Left lung (tissue), 10 donors: ENCODE measurements around the gene IL16. TPM values are rescaled to one million over a fixed set of nuclear protein-coding genes. Genes with fewer than 3 reads are reported as not detected.
A peak's percentile ranks its signal among the peaks of the same experiment; 100 is the strongest.

Experiments used
- ATAC-seq: fragments of 200-7000 bp; cut with Tn5 transposase; one replicate; pipeline ENCODE4 v1.9.1; 2020; ENCODE audit warnings: moderate library complexity
- DNase-seq, 4 donors: peaks; one replicate each; pipeline ENCODE4 v3.0.0-alpha.2; 2013 to 2020
- H3K27ac ChIP-seq, 2 donors: fragments of 200-600 bp; sonication (generic) in 1 of 2; one replicate each; pipeline versions ENCODE4 v1.5.0 to v1.8.0; 2020 to 2021
- H3K27me3 ChIP-seq, 2 donors: fragments of 200-600 bp; sonication (generic) in 1 of 2; one replicate each; pipeline versions ENCODE4 v1.5.0 to v1.8.0; 2020 to 2021
- H3K36me3 ChIP-seq, 2 donors: fragments of 200-600 bp; sonication (generic) in 1 of 2; one replicate each; pipeline versions ENCODE4 v1.5.0 to v1.8.0; 2020 to 2021
- H3K4me1 ChIP-seq, 2 donors: fragments of 200-600 bp; one replicate each; pipeline ENCODE4 v1.8.0; 2021
- H3K4me3 ChIP-seq, 2 donors: fragments of 200-600 bp; sonication (generic) in 1 of 2; one replicate each; pipeline versions ENCODE4 v1.5.0 to v1.8.0; 2020 to 2021; ENCODE audit warnings: mild to moderate bottlenecking in 1 of 2
- H3K9me3 ChIP-seq, 2 donors: fragments of 200-600 bp; sonication (generic) in 1 of 2; one replicate each; pipeline versions ENCODE4 v1.5.0 to v1.8.0; 2020 to 2021
- intact Hi-C, 2 donors: fragments of 100-400 bp; cut with DNase I; formaldehyde crosslinking; loops; one replicate each; pipeline versions ENCODE4 v1.11.2 to v1.14.2; 2022
- polyA plus RNA-seq, 6 donors: library from polyadenylated mRNA; unstranded; fragments of 120-200 nt; gene quantifications; one replicate each; pipeline ENCODE4 v1.2.1, GENCODE V29; 2013; ENCODE audit not compliant: insufficient read length in 6 of 6
- total RNA-seq, 2 donors: library from RNA; stranded (reverse); fragmentation: NEBNext Ultra II Directional; extraction: Animal tissue kit (Norgen Biotek cat#: 25700); gene quantifications; one replicate each; pipeline ENCODE4 v1.2.1, GENCODE V29; 2021
- TF ChIP-seq, protein P1 (sequence below), 2 donors: fragments of 200-600 bp; sonication (generic) in 1 of 2; IDR thresholded peaks; one replicate each; pipeline versions ENCODE4 v1.5.0 to v1.8.0; 2021; ENCODE audit warnings: antibody characterized with exemption in 2 of 2
- donor health status: DM: no; HTN: yes; CAD: no.
- donor health status: DM: no; HTN: no; CAD: no.

IL16 gene
- total and polyA plus RNA-seq, 8 donors, result 11.4 to 34.3 (median 14.9) TPM

DNA sequence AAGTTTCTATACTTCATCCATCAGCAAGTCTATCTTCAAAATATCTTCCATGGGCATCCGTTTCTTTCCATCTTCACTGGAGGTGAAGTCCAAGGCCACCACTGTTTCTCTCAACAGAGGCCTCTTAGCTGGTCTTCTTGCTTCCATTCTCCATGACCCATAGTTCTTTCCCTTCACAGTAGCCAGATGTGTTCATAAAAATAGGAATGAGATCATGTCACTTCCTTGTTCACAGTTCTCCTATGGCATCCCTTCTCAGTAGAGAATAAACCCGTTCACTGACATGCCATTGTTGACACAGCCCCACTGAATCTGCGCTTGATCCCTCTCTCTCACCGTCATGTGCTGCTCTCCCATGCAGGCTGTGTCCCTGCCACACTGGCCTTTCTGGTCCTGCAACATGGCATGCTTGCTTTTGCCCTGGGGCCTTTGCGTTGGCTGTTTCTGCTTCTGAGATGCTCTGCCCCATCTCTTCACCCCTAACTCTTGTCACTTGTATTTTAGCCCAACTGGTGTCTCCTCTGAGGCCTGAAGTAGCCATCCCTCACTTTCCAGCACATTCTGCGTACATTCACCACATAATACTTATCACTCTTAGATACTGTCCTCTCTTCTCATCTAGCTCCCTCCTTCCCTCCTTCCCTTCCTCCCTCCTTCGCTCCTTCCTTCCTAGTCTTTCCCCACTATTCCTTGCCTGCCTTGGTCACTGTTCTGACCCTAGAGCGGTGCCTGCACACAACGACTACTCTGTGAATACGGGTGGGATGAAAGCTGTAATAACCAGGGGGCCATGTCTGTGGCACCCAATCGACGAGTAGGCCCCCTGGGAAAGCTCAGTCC lies 85.3 kb downstream of the IL16 start:
- Histone ChIP-seq H3K4me1 (peaks cover 0 to 13% of the 10 kb centered on the region in 2 donors), H3K27ac (no peak overlapping the region), H3K4me3 (no peak overlapping the region), H3K36me3 (peaks cover 0 to 3% of the 10 kb centered on the region in 2 donors), H3K27me3 (no peaks in the 10 kb centered on the region), H3K9me3 (peaks cover 0 to 6% of the 10 kb centered on the region in 2 donors)
- ATAC-seq (no peak), DNase-seq (no peak)
- TF ChIP-seq, protein P1, sequence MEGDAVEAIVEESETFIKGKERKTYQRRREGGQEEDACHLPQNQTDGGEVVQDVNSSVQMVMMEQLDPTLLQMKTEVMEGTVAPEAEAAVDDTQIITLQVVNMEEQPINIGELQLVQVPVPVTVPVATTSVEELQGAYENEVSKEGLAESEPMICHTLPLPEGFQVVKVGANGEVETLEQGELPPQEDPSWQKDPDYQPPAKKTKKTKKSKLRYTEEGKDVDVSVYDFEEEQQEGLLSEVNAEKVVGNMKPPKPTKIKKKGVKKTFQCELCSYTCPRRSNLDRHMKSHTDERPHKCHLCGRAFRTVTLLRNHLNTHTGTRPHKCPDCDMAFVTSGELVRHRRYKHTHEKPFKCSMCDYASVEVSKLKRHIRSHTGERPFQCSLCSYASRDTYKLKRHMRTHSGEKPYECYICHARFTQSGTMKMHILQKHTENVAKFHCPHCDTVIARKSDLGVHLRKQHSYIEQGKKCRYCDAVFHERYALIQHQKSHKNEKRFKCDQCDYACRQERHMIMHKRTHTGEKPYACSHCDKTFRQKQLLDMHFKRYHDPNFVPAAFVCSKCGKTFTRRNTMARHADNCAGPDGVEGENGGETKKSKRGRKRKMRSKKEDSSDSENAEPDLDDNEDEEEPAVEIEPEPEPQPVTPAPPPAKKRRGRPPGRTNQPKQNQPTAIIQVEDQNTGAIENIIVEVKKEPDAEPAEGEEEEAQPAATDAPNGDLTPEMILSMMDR (IDR thresholded peaks at IDR 0.05), result no peak
- intact Hi-C loops, result no loop called here

DNA sequence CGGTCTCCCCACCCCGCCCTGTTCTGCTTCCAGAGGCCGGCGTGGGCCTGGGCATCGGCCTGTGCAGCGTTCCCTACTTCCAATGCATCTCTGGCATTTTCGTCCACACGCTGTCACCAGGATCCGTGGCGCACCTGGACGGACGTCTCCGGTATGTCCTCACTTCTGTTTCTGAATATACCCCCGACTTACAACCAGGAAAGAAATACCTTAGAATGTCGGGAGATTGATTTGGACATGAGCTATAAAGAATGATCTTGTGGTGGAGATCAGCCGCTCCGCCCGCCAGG lies 85.9 kb downstream of the IL16 start:
- H3K27me3 ChIP-seq, result no peaks in the 10 kb centered on the region
- peaks cover 0 to 14% of the 10 kb centered on the region in 2 donors for H3K4me1 ChIP-seq
- TF ChIP-seq, protein P1 (IDR thresholded peaks at IDR 0.05), result no peak
- H3K9me3 ChIP-seq, result peaks cover 0 to under 1% of the 10 kb centered on the region in 2 donors
- intact Hi-C loops, result no loop called here
- peaks cover 0 to 3% of the 10 kb centered on the region in 2 donors for H3K36me3 ChIP-seq
- ATAC-seq (no peak), DNase-seq (no peak)
- no peak overlapping the region for H3K27ac ChIP-seq
- H3K4me3 ChIP-seq, result no peak overlapping the region

DNA sequence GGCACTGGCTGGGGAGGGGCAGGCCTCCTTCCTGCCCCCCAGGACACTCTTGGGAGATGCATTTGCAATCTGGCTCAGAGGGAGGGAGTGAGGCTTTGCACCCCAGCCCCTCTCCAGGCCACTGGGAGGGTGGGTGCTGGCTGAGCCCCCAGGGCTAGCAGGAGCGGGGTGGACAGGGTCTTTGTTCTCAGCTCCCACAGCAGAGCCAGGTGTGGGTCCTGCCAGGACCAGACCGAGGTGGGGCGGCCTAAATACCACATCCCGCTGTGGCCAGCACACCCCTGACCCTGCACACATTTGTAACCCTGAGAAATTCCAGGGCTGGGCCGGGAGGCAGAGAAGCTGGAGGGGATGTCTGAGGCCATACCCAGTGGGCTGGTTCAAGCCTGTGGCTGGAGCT lies 86.2 kb downstream of the IL16 start:
- intact Hi-C loops, result no loop called here
- Histone ChIP-seq H3K27ac (no peak overlapping the region), H3K27me3 (no peaks in the 10 kb centered on the region), H3K4me1 (peaks cover 0 to 14% of the 10 kb centered on the region in 2 donors), H3K9me3 (no peaks in the 10 kb centered on the region), H3K4me3 (no peak overlapping the region), H3K36me3 (peaks cover 0 to 3% of the 10 kb centered on the region in 2 donors)
- TF ChIP-seq, protein P1 (IDR thresholded peaks at IDR 0.05), result no peak
- DNase-seq (no peak), ATAC-seq (no peak)

DNA sequence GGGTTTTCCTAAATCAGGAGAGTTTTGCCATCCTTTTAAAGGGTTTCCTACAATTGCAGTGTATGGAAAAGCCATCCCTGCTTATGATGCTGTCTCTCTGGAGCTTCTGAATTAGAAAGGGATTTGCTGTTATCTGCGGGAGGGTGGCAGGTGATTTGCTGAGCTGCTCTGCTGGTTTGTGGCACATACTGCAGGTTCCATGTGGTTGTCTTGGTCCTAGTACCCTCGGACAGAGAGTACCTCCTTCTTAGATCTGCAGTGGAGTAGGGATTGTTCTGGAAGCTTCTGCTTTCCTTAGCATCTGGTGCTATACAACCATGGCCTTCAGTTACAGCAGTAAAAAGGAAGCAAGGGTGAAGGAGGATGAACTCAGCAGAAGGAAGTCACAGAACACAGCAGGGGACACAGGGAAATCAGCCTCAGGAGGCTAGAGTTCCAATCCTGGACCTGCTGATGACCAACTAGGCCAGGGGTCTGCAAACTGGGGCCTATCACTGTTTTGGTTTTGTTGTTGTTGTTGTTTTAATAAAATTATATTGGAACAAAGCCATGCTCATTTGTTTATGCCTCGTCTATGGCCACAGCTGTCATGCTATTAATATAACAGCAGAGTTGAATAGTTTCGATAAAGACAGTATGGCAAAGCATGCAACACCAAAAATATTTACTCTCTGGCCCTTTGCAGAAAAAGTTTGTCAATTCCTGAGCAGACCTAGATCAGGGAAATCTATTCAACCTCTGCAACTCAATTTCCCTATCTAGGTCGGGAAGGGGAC lies 87.8 kb downstream of the IL16 start:
- ATAC-seq (peak; percentile 51), DNase-seq (no peak)
- Histone ChIP-seq H3K4me3 (no peak overlapping the region), H3K27me3 (no peaks in the 10 kb centered on the region), H3K27ac (no peak overlapping the region), H3K9me3 (no peaks in the 10 kb centered on the region), H3K4me1 (peaks cover 0 to 14% of the 10 kb centered on the region in 2 donors), H3K36me3 (peaks cover 0 to 3% of the 10 kb centered on the region in 2 donors)
- TF ChIP-seq, protein P1 (IDR thresholded peaks at IDR 0.05), result no peak
- intact Hi-C loops, result no loop called here

DNA sequence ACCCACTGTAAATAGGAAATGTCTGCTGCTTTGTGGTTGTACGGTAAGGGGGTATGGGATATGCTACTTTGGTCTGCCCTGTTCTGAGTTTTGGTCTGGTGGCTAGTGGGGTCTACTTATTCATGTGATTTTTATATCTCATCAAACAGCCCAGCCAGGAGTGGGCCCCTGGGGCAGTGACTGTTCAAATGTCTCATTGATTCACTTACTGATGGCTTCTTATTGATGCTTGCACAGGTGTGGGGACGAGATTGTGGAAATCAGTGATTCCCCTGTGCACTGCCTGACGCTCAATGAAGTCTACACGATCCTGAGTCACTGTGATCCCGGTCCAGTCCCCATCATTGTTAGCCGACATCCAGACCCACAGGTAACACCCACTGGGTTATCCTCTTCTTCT lies 88.8 kb downstream of the IL16 start:
- Histone ChIP-seq H3K4me1 (peaks cover 0 to 14% of the 10 kb centered on the region in 2 donors), H3K36me3 (peaks cover 0 to 3% of the 10 kb centered on the region in 2 donors), H3K27me3 (no peaks in the 10 kb centered on the region), H3K27ac (no peak overlapping the region), H3K4me3 (no peak overlapping the region), H3K9me3 (no peaks in the 10 kb centered on the region)
- TF ChIP-seq, protein P1 (IDR thresholded peaks at IDR 0.05), result no peak
- ATAC-seq (no peak), DNase-seq (no peak)
- intact Hi-C loops, result no loop called here
